ENCODE measurements around the gene TET2. TPM values are rescaled to one million over a fixed set of nuclear protein-coding genes. Genes with fewer than 3 reads are reported as not detected.

The TET2 gene
- total RNA-seq, 2 experiments from 2014 or later = 0.19 TPM; not detected in 1

DNA sequence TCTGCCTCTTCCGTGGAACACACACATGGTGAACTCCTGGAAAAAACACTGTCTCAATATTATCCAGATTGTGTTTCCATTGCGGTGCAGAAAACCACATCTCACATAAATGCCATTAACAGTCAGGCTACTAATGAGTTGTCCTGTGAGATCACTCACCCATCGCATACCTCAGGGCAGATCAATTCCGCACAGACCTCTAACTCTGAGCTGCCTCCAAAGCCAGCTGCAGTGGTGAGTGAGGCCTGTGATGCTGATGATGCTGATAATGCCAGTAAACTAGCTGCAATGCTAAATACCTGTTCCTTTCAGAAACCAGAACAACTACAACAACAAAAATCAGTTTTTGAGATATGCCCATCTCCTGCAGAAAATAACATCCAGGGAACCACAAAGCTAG, 87.9 kb downstream of the TET2 start:
- intact Hi-C loops (cut with micrococcal nuclease; ENCODE audit: unreplicated experiment) = no loop called here
- no peaks in the 10 kb centered on the region for H3K9me3 ChIP-seq (ENCODE audit: low read length)
- no peaks in the 10 kb centered on the region for H3K36me3 ChIP-seq (ENCODE audit: insufficient read depth, low read length)

DNA sequence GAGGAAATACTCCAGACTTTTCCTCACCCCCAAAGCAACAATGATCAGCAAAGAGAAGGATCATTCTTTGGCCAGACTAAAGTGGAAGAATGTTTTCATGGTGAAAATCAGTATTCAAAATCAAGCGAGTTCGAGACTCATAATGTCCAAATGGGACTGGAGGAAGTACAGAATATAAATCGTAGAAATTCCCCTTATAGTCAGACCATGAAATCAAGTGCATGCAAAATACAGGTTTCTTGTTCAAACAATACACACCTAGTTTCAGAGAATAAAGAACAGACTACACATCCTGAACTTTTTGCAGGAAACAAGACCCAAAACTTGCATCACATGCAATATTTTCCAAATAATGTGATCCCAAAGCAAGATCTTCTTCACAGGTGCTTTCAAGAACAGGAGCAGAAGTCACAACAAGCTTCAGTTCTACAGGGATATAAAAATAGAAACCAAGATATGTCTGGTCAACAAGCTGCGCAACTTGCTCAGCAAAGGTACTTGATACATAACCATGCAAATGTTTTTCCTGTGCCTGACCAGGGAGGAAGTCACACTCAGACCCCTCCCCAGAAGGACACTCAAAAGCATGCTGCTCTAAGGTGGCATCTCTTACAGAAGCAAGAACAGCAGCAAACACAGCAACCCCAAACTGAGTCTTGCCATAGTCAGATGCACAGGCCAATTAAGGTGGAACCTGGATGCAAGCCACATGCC, 89.7 kb downstream of the TET2 start:
- POLR2A ChIA-PET = interaction anchor here (0.9 kb wide), 1 partner anchor 14 kb away, joined by 3 read pairs; no protein-coding TSS in a partner anchor
- no peak overlapping the region for H3K4me2 ChIP-seq (ENCODE audit: low read length)
- TF ChIP-seq, protein P1, sequence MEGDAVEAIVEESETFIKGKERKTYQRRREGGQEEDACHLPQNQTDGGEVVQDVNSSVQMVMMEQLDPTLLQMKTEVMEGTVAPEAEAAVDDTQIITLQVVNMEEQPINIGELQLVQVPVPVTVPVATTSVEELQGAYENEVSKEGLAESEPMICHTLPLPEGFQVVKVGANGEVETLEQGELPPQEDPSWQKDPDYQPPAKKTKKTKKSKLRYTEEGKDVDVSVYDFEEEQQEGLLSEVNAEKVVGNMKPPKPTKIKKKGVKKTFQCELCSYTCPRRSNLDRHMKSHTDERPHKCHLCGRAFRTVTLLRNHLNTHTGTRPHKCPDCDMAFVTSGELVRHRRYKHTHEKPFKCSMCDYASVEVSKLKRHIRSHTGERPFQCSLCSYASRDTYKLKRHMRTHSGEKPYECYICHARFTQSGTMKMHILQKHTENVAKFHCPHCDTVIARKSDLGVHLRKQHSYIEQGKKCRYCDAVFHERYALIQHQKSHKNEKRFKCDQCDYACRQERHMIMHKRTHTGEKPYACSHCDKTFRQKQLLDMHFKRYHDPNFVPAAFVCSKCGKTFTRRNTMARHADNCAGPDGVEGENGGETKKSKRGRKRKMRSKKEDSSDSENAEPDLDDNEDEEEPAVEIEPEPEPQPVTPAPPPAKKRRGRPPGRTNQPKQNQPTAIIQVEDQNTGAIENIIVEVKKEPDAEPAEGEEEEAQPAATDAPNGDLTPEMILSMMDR (conservative IDR thresholded peaks at IDR 0.05; ENCODE audit: low read length) = no peak
- no peak for TF ChIP-seq EZH2phosphoT487 (IDR thresholded peaks at IDR 0.05; ENCODE audit: borderline replicate concordance, low read depth, low read length)
- no TSS peak for BruUV-seq (replicated peaks)
- intact Hi-C loops (cut with micrococcal nuclease; ENCODE audit: unreplicated experiment) = no loop called here
- CTCF ChIA-PET (ENCODE audit: unreplicated experiment) = no interaction called here
- H3K4me3 ChIP-seq (ENCODE audit: low read depth, low read length, poor library complexity, severe bottlenecking) = no peak overlapping the region
- no peaks in the 10 kb centered on the region for H3K4me1 ChIP-seq (ENCODE audit: insufficient read depth, low read length, poor library complexity, severe bottlenecking)
- no peak overlapping the region for H2AFZ ChIP-seq (ENCODE audit: low read length)
- no peaks in the 10 kb centered on the region for H3K9me3 ChIP-seq (ENCODE audit: low read length)
- no peaks in the 10 kb centered on the region for H4K20me1 ChIP-seq (ENCODE audit: insufficient read depth, low read length)
- no peak for DNase-seq (ENCODE audit: low spot score)
- H3K36me3 ChIP-seq (ENCODE audit: insufficient read depth, low read length) = no peaks in the 10 kb centered on the region
- H3K9me2 ChIP-seq (ENCODE audit: insufficient read depth, low read length) = no peaks in the 10 kb centered on the region
- no peaks in the 10 kb centered on the region for H3K79me2 ChIP-seq (ENCODE audit: insufficient read depth, low read depth, low read length)
- H3K27ac ChIP-seq (ENCODE audit: low read depth, low read length, poor library complexity, severe bottlenecking) = no peak overlapping the region

More for the DNA sequence above, 87.9 kb downstream of the TET2 start:
- H2AFZ ChIP-seq (ENCODE audit: low read length) = no peak overlapping the region
- H3K4me1 ChIP-seq (ENCODE audit: insufficient read depth, low read length, poor library complexity, severe bottlenecking) = no peaks in the 10 kb centered on the region
- DNase-seq (ENCODE audit: low spot score) = no peak
- H3K79me2 ChIP-seq (ENCODE audit: insufficient read depth, low read depth, low read length) = no peaks in the 10 kb centered on the region
- POLR2A ChIA-PET = no interaction called here
- no peak overlapping the region for H3K4me2 ChIP-seq (ENCODE audit: low read length)
- TF ChIP-seq, protein P1 (conservative IDR thresholded peaks at IDR 0.05; ENCODE audit: low read length) = no peak
- TF ChIP-seq EZH2phosphoT487 (IDR thresholded peaks at IDR 0.05; ENCODE audit: borderline replicate concordance, low read depth, low read length) = no peak
- H3K9me2 ChIP-seq (ENCODE audit: insufficient read depth, low read length) = no peaks in the 10 kb centered on the region
- BruUV-seq (replicated peaks) = no TSS peak
- CTCF ChIA-PET (ENCODE audit: unreplicated experiment) = no interaction called here
- no peaks in the 10 kb centered on the region for H4K20me1 ChIP-seq (ENCODE audit: insufficient read depth, low read length)
- no peak overlapping the region for H3K4me3 ChIP-seq (ENCODE audit: low read depth, low read length, poor library complexity, severe bottlenecking)
- H3K27ac ChIP-seq (ENCODE audit: low read depth, low read length, poor library complexity, severe bottlenecking) = no peak overlapping the region

DNA sequence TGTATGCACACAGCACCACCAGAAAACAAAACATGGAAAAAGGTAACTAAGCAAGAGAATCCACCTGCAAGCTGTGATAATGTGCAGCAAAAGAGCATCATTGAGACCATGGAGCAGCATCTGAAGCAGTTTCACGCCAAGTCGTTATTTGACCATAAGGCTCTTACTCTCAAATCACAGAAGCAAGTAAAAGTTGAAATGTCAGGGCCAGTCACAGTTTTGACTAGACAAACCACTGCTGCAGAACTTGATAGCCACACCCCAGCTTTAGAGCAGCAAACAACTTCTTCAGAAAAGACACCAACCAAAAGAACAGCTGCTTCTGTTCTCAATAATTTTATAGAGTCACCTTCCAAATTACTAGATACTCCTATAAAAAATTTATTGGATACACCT, 90.2 kb downstream of the TET2 start:
- no peaks in the 10 kb centered on the region for H3K79me2 ChIP-seq (ENCODE audit: insufficient read depth, low read depth, low read length)
- POLR2A ChIA-PET = interaction anchor here (0.9 kb wide), 1 partner anchor 13 kb away, joined by 3 read pairs; no protein-coding TSS in a partner anchor
- BruUV-seq (replicated peaks) = no TSS peak
- no peaks in the 10 kb centered on the region for H4K20me1 ChIP-seq (ENCODE audit: insufficient read depth, low read length)
- no peaks in the 10 kb centered on the region for H3K36me3 ChIP-seq (ENCODE audit: insufficient read depth, low read length)
- intact Hi-C loops (cut with micrococcal nuclease; ENCODE audit: unreplicated experiment) = no loop called here
- no peak overlapping the region for H3K27ac ChIP-seq (ENCODE audit: low read depth, low read length, poor library complexity, severe bottlenecking)
- no peak overlapping the region for H2AFZ ChIP-seq (ENCODE audit: low read length)
- no peaks in the 10 kb centered on the region for H3K9me2 ChIP-seq (ENCODE audit: insufficient read depth, low read length)
- CTCF ChIA-PET (ENCODE audit: unreplicated experiment) = no interaction called here
- DNase-seq (ENCODE audit: low spot score) = no peak
- H3K9me3 ChIP-seq (ENCODE audit: low read length) = no peaks in the 10 kb centered on the region
- no peak overlapping the region for H3K4me2 ChIP-seq (ENCODE audit: low read length)
- H3K4me1 ChIP-seq (ENCODE audit: insufficient read depth, low read length, poor library complexity, severe bottlenecking) = no peaks in the 10 kb centered on the region
- TF ChIP-seq, protein P1 (conservative IDR thresholded peaks at IDR 0.05; ENCODE audit: low read length) = no peak
- no peak for TF ChIP-seq EZH2phosphoT487 (IDR thresholded peaks at IDR 0.05; ENCODE audit: borderline replicate concordance, low read depth, low read length)
- H3K4me3 ChIP-seq (ENCODE audit: low read depth, low read length, poor library complexity, severe bottlenecking) = no peak overlapping the region
